Measurements from ENCODE around the gene BLCAP.

DNA sequence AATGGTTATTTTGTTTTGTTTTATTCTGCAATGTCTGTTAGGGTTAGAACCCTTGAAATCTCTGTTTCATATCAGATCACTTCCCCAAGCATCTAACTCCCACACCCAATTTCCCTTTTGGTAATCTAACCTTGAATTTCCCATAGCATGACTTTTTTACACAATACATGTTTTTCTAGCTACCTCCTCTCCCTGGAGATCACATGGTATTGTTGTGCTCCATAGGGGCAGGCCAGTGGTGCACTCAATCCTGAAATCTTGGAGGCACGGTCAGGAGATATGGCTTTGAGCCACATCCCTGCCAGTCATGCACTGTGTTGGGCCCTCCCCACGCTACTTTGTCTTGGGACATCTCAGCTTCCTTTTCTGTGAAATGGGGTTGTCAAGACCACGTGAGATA is 43.3 kb downstream of the BLCAP start:
- TF ChIP-seq POLR2AphosphoS5 (IDR thresholded peaks at IDR 0.05) (no peak), POLR2A (IDR thresholded peaks at IDR 0.05) (no peak)
- TF ChIP-seq, protein P1, sequence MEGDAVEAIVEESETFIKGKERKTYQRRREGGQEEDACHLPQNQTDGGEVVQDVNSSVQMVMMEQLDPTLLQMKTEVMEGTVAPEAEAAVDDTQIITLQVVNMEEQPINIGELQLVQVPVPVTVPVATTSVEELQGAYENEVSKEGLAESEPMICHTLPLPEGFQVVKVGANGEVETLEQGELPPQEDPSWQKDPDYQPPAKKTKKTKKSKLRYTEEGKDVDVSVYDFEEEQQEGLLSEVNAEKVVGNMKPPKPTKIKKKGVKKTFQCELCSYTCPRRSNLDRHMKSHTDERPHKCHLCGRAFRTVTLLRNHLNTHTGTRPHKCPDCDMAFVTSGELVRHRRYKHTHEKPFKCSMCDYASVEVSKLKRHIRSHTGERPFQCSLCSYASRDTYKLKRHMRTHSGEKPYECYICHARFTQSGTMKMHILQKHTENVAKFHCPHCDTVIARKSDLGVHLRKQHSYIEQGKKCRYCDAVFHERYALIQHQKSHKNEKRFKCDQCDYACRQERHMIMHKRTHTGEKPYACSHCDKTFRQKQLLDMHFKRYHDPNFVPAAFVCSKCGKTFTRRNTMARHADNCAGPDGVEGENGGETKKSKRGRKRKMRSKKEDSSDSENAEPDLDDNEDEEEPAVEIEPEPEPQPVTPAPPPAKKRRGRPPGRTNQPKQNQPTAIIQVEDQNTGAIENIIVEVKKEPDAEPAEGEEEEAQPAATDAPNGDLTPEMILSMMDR (IDR thresholded peaks at IDR 0.05), result no peak

Measured in breast epithelium (tissue), 3 donors.